ENCODE results near the gene PRIMPOL.
A peak's percentile ranks its signal among the peaks of the same experiment; 100 is the strongest.
"Not testable (repeated sequence)": the region's sequence is repeated elsewhere in the genome, so short reads cannot be mapped to it uniquely, and the experiment has no call there.

PRIMPOL gene

GRCh38 chr4:184715526-184715925, 66.0 kb downstream of the PRIMPOL start:
- no peak for DNase-seq

- DNase-seq: no peak
Observed at GRCh38 chr4:184719407-184719806, 69.9 kb downstream of the PRIMPOL start.

DNA sequence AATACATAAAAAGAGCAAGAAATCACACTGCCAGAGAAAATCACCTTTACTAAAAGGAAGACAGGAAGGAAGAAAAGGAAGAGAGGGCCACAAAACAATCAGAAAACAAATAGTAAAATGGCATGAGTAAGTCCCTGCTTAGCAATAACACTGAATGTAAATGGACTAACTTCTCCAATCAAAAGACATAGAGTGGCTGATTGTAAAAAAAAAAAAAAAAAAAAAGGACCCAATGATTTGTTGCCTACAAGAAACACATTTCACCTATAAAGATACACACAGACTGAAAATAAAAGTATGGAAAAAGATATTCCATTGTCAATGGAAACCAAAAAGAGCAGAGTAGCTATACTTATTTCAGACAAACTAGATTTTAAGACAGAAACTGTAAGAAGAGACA, 71.7 kb downstream of the PRIMPOL start:
- DNase-seq: no peak

GRCh38 chr4:184722798-184723197, 73.3 kb downstream of the PRIMPOL start:
- no peak for DNase-seq

DNA sequence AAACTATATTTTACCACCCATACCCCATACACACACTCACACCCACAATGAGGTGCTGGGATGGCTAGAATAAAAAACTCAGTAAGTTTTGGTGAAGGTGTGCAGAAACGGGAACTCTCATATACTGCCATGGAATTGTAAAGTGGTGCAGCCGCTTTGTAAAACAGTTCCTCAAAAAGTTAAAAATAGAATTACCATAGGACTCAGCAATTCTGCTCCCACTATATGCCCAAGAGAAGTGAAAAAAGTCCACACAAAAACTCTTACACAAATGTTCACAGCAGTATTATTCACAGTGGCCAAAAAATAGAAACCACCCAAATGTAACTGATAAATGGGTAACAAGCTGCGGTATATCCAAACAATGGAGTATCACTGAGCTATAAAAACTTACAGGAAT, 77.9 kb downstream of the PRIMPOL start:
- no peak for DNase-seq

- DNase-seq: no peak
Observed at GRCh38 chr4:184728858-184729257, 79.3 kb downstream of the PRIMPOL start.

DNA sequence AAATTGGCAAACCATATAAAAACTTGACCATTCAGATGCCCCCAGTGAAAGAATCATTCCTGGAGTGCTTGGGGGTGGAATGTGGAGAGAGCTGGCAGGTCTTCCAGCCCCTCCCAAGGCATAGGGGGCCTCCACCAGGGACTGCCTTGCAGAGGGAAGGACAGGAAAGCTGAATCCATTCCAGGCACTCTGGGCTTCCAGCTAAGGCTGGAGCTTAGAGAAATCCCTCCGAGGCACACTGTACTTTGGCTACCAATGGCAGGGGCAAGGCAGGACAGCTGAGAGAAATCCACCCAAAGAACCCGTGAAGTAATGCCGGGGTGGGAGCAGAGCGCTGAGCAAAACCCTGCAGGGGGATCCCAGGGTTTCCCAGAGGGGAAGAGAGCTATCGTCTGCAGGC, 80.4 kb downstream of the PRIMPOL start:
- DNase-seq: no peak

DNA sequence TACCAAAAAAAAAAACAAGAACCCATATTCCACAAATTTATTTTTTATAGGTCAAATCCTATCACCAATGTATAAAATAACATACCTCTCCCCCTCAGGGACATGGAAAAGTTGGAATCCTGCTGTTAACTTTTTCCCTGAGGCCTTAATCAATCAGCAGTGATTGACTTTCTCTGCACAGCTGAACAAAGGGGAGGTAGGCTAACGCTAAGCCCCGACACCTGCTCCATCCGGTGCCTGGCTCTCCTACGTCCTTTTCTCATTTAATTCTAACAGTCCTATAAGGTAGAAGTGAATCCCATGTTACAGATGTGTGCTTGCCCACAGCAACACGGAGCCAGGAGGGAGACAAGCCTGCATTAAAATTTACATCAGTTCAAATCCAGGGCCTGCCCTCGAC, 81.5 kb downstream of the PRIMPOL start:
- DNase-seq: no peak

- no peak for DNase-seq
Observed at GRCh38 chr4:184732126-184732525, 82.6 kb downstream of the PRIMPOL start.

- DNase-seq: peak; percentile 99
Observed at GRCh38 chr4:184733654-184734524, 84.4 kb downstream of the PRIMPOL start, which contains the start of gene CENPU. Gene CENPU, minus strand, starts transcription at chr4:184734096. Its CDS starts 34 bp downstream, at chr4:184734062.

GRCh38 chr4:184734758-184735157, 85.2 kb downstream of the PRIMPOL start:
- DNase-seq: no peak

DNA sequence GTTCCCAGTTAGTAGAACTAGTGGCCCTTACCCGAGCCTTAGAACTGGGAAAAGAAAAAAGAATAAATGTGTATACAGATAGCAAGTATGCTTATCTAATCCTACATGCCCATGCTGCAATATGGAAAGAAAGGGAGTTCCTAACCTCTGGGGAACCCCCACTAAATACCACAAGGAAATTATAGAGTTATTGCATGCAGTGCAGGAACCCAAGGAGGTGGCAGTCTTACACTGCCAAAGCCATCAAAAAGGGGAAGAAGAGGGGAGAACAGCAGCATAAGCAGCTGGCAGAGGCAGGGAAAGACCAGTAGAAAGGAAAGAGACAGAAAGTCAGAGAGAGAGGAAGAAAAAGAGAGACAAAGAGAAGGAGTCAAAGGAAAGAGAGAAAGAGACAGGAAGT, 90.0 kb downstream of the PRIMPOL start:
- DNase-seq: not testable (repeated sequence)

GRCh38 chr4:184740980-184741391, 91.4 kb downstream of the PRIMPOL start:
- DNase-seq: no peak

- not testable (repeated sequence) for DNase-seq
Observed at GRCh38 chr4:184741651-184742050, 92.1 kb downstream of the PRIMPOL start.

GRCh38 chr4:184743650-184744049, 94.1 kb downstream of the PRIMPOL start:
- no peak for DNase-seq

DNA sequence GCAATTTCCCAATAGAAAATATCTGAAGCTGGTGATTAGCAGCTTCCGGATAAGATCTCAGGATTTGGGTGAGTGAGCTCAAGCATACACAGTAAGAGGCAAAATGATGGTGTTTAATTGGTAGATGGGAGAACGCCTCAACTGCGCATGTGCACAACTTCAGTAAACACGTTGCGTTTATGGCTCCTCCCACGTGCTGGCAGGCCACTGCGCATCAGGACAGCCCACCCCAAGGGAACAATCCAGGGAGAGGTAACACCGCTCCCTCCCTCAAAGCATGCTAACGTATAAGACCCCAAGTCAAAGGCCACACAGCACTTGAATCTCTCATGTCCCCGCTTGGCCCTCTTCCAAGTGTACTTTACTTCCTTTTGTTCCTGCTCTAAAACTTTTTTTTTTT, 94.7 kb downstream of the PRIMPOL start:
- no peak for DNase-seq
